Midbrain (tissue), 1 donor: ENCODE data around the gene UCP2.
"Not testable (repeated sequence)": the region's sequence is repeated elsewhere in the genome, so short reads cannot be mapped to it uniquely, and the experiment has no call there.

Experiments used
- DNase-seq: peaks from one replicate; lab custom pipeline; 2025; lab: John Stamatoyannopoulos, UW

The UCP2 gene

GRCh38 chr11:73944085-73944484 is 38.6 kb downstream of the UCP2 start:
- DNase-seq: no peak

GRCh38 chr11:73942010-73942409 is 40.6 kb downstream of the UCP2 start:
- no peak for DNase-seq

- DNase-seq: no peak
Observed at GRCh38 chr11:73940801-73941570, 41.7 kb downstream of the UCP2 start.

GRCh38 chr11:73939096-73939495 is 43.5 kb downstream of the UCP2 start:
- no peak for DNase-seq

- DNase-seq: not testable (repeated sequence)
Observed at GRCh38 chr11:73936047-73936446, 46.6 kb downstream of the UCP2 start.

GRCh38 chr11:73932781-73933180 is 49.9 kb downstream of the UCP2 start:
- DNase-seq: no peak

- DNase-seq: no peak
Observed at GRCh38 chr11:73931951-73932350, 50.7 kb downstream of the UCP2 start.

GRCh38 chr11:73931039-73931645 is 51.5 kb downstream of the UCP2 start:
- DNase-seq: peak; percentile 74

- no peak for DNase-seq
Observed at GRCh38 chr11:73929388-73929787, 53.3 kb downstream of the UCP2 start.
